H9 (cell line): ENCODE data around the gene CNN3. TPM values are rescaled to one million over a fixed set of nuclear protein-coding genes. Genes with fewer than 3 reads are reported as not detected.

Source experiments
- DNase-seq: peaks from one replicate; pipeline ENCODE4 v3.0.0-alpha.2; 2017
- H2AFZ ChIP-seq: one replicate; pipeline ENCODE4 v1.6.1; 2013; ENCODE audit warnings: mild to moderate bottlenecking, low read length, control low read depth, moderate library complexity
- H2AK5ac ChIP-seq: 2 replicates; pipeline ENCODE4 v1.6.1; 2013; ENCODE audit warnings: low read length, control low read depth, mixed read lengths; ENCODE audit not compliant: insufficient read length
- H2BK120ac ChIP-seq: one replicate; pipeline ENCODE4 v1.6.1; 2013; ENCODE audit warnings: low read depth, mild to moderate bottlenecking, low read length, control low read depth, inconsistent platforms; ENCODE audit not compliant: poor library complexity, severe bottlenecking
- H2BK12ac ChIP-seq: 2 replicates; pipeline ENCODE4 v1.6.1; 2013; ENCODE audit warnings: low read length, control low read depth, mixed read lengths, low read depth; ENCODE audit not compliant: insufficient read length
- H2BK15ac ChIP-seq: 2 replicates; pipeline ENCODE4 v1.6.1; 2013; ENCODE audit warnings: low read depth, low read length, control low read depth
- H2BK20ac ChIP-seq: one replicate; pipeline ENCODE4 v1.6.1; 2013; ENCODE audit warnings: low read depth, mild to moderate bottlenecking, low read length, control low read depth, inconsistent platforms; ENCODE audit not compliant: poor library complexity, severe bottlenecking
- H2BK5ac ChIP-seq: 2 replicates; pipeline ENCODE4 v1.6.1; 2013; ENCODE audit warnings: low read length, control low read depth, mixed read lengths; ENCODE audit not compliant: insufficient read length
- H3K14ac ChIP-seq: 2 replicates; pipeline ENCODE4 v1.6.1; 2013; ENCODE audit warnings: low read length, control low read depth; ENCODE audit not compliant: insufficient read depth
- H3K18ac ChIP-seq: 2 replicates; pipeline ENCODE4 v1.6.1; 2013; ENCODE audit warnings: low read depth, mild to moderate bottlenecking, mixed read lengths, low read length, control low read depth; ENCODE audit not compliant: insufficient read length
- H3K23ac ChIP-seq: 2 replicates; pipeline ENCODE4 v1.6.1; 2013; ENCODE audit warnings: low read length, control low read depth, mixed read lengths, low read depth; ENCODE audit not compliant: insufficient read length
- H3K23me2 ChIP-seq: 2 replicates; pipeline ENCODE4 v1.6.1; 2013; ENCODE audit warnings: low read depth, mild to moderate bottlenecking, mixed read lengths, low read length, control low read depth; ENCODE audit not compliant: insufficient read length, poor library complexity, severe bottlenecking
- H3K27ac ChIP-seq: 2 replicates; pipeline ENCODE4 v1.5.1; 2013; ENCODE audit warnings: low read length, control low read depth, mixed read lengths, low read depth; ENCODE audit not compliant: insufficient read length
- H3K27me3 ChIP-seq: 2 replicates; pipeline ENCODE4 v1.6.1; 2013; ENCODE audit warnings: low read length, control low read depth, inconsistent platforms; ENCODE audit not compliant: insufficient read depth
- H3K4ac ChIP-seq: 2 replicates; pipeline ENCODE4 v1.6.1; 2013; ENCODE audit warnings: low read depth, mild to moderate bottlenecking, control low read depth, inconsistent platforms, low read length, moderate library complexity
- H3K4me1 ChIP-seq: 2 replicates; pipeline ENCODE4 v1.6.1; 2013; ENCODE audit warnings: low read length, control low read depth, inconsistent platforms; ENCODE audit not compliant: insufficient read depth
- H3K4me2 ChIP-seq: 2 replicates; pipeline ENCODE4 v1.6.1; 2013; ENCODE audit warnings: low read length, control low read depth, mixed read lengths; ENCODE audit not compliant: insufficient read length, insufficient read depth
- H3K56ac ChIP-seq: 2 replicates; pipeline ENCODE4 v1.6.1; 2013; ENCODE audit warnings: low read depth, mild to moderate bottlenecking, mixed read lengths, low read length, control low read depth; ENCODE audit not compliant: insufficient read length
- H3K79me1 ChIP-seq: 2 replicates; pipeline ENCODE4 v1.6.1; 2013; ENCODE audit warnings: low read depth, mild to moderate bottlenecking, moderate library complexity, low read length, control low read depth, inconsistent platforms; ENCODE audit not compliant: insufficient read depth, poor library complexity, severe bottlenecking
- H3K79me2 ChIP-seq: 2 replicates; pipeline ENCODE4 v1.6.1; 2013; ENCODE audit warnings: low read length, control low read depth, inconsistent platforms; ENCODE audit not compliant: insufficient read depth
- H3K9ac ChIP-seq: 2 replicates; pipeline ENCODE4 v1.6.1; 2013; ENCODE audit warnings: low read length, control low read depth, mixed read lengths; ENCODE audit not compliant: insufficient read length; ENCODE audit errors: extremely low read depth
- H3K9me3 ChIP-seq: one replicate; pipeline ENCODE4 v1.6.1; 2013; ENCODE audit warnings: low read depth, low read length, inconsistent platforms; ENCODE audit not compliant: control insufficient read depth
- H3T11ph ChIP-seq: one replicate; pipeline ENCODE4 v1.6.1; 2013; ENCODE audit warnings: mild to moderate bottlenecking, low read length, control low read depth, inconsistent platforms
- H4K20me1 ChIP-seq: one replicate; pipeline ENCODE4 v1.6.1; 2013; ENCODE audit not compliant: control insufficient read depth, insufficient read length, insufficient read depth
- H4K5ac ChIP-seq: 2 replicates; pipeline ENCODE4 v1.6.1; 2013; ENCODE audit warnings: low read depth, mild to moderate bottlenecking, mixed read lengths, low read length, control low read depth; ENCODE audit not compliant: insufficient read length
- H4K8ac ChIP-seq: replicated peaks from 2 replicates; pipeline ENCODE4 v1.6.1; 2013; ENCODE audit warnings: low read length, control low read depth, mixed read lengths, low read depth; ENCODE audit not compliant: insufficient read length
- H4K91ac ChIP-seq: 2 replicates; pipeline ENCODE4 v1.6.1; 2013; ENCODE audit warnings: low read depth, mild to moderate bottlenecking, moderate library complexity, mixed read lengths, low read length, control low read depth; ENCODE audit not compliant: insufficient read length
- H3K27ac Mint-ChIP-seq, 3 experiments: 2 replicates in 2 of 3; 3 replicates in 1 of 3; pipeline ENCODE4 v1.8.0; 2020 to 2021; ENCODE audit warnings: mixed read lengths in 3 of 3, mild to moderate bottlenecking in 1 of 3, moderate library complexity in 1 of 3
- H3K27me3 Mint-ChIP-seq: 2 replicates; pipeline ENCODE4 v1.8.0; 2021; ENCODE audit warnings: low read depth, mild to moderate bottlenecking, moderate library complexity, mixed read lengths
- H3K36me3 Mint-ChIP-seq, 3 experiments: 2 replicates in 2 of 3; 3 replicates in 1 of 3; pipeline ENCODE4 v1.8.0; 2020 to 2021; ENCODE audit warnings: low read depth in 3 of 3, mixed read lengths in 3 of 3; ENCODE audit not compliant: insufficient read depth in 1 of 3
- H3K4me1 Mint-ChIP-seq, 2 experiments: 2 replicates each; pipeline ENCODE4 v1.8.0; 2020; ENCODE audit warnings: mixed read lengths in 2 of 2
- H3K4me3 Mint-ChIP-seq, 2 experiments: 2 replicates in 1 of 2; 3 replicates in 1 of 2; pipeline ENCODE4 v1.8.0; 2020 to 2021; ENCODE audit warnings: mild to moderate bottlenecking in 2 of 2, mixed read lengths in 2 of 2, moderate library complexity in 1 of 2
- H3K9me3 Mint-ChIP-seq, 2 experiments: 2 replicates in 1 of 2; 3 replicates in 1 of 2; pipeline ENCODE4 v1.8.0; 2020; ENCODE audit warnings: mild to moderate bottlenecking in 2 of 2, mixed read lengths in 2 of 2, moderate library complexity in 1 of 2
- WGBS: extraction: QIAGEN DNeasy Blood & Tissue Kit; methylation state at CpG from one replicate; pipeline ENCODE4 v1.1.7; 2013; ENCODE audit warnings: missing lambda C conversion rate, low lambda C conversion rate, mixed read lengths; ENCODE audit not compliant: insufficient read length; ENCODE audit errors: extremely low coverage; 5-methylcytosine and 5-hydroxymethylcytosine counted together
- total RNA-seq: library from RNA; stranded (reverse); gene quantifications from 2 replicates; pipeline ENCODE4 v1.2.1, GENCODE V29; 2021
- TF ChIP-seq, protein P1 (sequence below): fragments of 200-600 bp; sonication (generic); conservative IDR thresholded peaks from 3 replicates; pipeline ENCODE4 v1.8.0; 2021; ENCODE audit warnings: antibody characterized with exemption, mild to moderate bottlenecking

The CNN3 gene
- total RNA-seq, 1 experiment from 2014 or later: 279 TPM

DNA sequence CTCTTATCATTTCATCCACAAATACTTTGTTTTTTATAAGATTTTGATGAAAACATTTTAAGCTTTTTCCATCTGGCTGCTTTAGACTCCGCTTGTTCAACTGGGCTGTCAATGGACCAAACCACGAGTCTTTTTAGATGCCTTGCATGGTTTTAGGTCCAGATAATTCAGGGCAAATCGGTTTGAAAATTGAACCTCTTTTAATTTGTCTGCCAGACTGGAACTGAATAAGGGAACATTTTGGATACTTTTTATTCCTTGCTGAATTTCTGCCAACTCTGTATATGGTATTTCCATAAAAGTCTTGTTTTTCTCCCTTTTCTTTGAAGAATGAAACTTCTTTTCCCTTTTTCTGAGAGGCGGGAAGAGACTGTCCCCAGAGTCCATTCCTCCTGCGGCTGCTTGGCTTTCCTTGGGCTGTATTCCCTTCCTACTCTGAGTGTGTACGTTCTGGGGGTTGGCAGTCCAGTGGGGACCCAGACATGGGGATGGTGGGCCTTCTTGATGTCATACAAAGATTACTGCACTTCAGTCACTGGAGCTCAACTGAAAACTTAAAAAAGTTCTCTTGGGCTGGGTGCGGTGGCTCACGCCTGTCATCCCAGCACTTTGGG, 46.5 kb upstream of the CNN3 start:
- no peaks in the 10 kb centered on the region for H3K79me2 ChIP-seq
- H3K4me1 Mint-ChIP-seq: peaks cover 10 to 13% of the 10 kb centered on the region in 2 experiments
- peak overlapping the region in 2 of 3 experiments; percentile 34 to 44; a peak in 2 of 7 replicates for H3K27ac Mint-ChIP-seq
- no peak for DNase-seq
- no peak overlapping the region for H4K8ac ChIP-seq
- no peak overlapping the region for H3K4me3 Mint-ChIP-seq
- H3K9me3 ChIP-seq: no peaks in the 10 kb centered on the region
- H3K56ac ChIP-seq: no peak overlapping the region
- no CpG with 5 or more reads among the region's 8 CpGs for whole genome bisulfite sequencing
- no peaks in the 10 kb centered on the region for H3K23me2 ChIP-seq
- no peak overlapping the region for H3K23ac ChIP-seq
- no peaks in the 10 kb centered on the region for H3K79me1 ChIP-seq
- H3K27me3 Mint-ChIP-seq: no peaks in the 10 kb centered on the region
- no peaks in the 10 kb centered on the region for H3K36me3 Mint-ChIP-seq
- no peak overlapping the region for H3K27ac ChIP-seq
- no peak overlapping the region for H3K14ac ChIP-seq
- H2BK15ac ChIP-seq: no peak overlapping the region
- no peak overlapping the region for H2BK120ac ChIP-seq
- no peak overlapping the region for H2BK20ac ChIP-seq
- no peak overlapping the region for H4K91ac ChIP-seq
- H3K4ac ChIP-seq: no peak overlapping the region
- no peak overlapping the region for H2BK5ac ChIP-seq
- no peak overlapping the region for H4K5ac ChIP-seq
- H2BK12ac ChIP-seq: no peak overlapping the region
- no peak overlapping the region for H2AK5ac ChIP-seq
- H3K4me1 ChIP-seq: no peaks in the 10 kb centered on the region; the same call in 1 of the 2 replicates
- H3K9ac ChIP-seq: no peak overlapping the region
- no peak overlapping the region for H3K18ac ChIP-seq
- no peaks in the 10 kb centered on the region; a peak in 2 of 5 replicates for H3K9me3 Mint-ChIP-seq
- TF ChIP-seq, protein P1, sequence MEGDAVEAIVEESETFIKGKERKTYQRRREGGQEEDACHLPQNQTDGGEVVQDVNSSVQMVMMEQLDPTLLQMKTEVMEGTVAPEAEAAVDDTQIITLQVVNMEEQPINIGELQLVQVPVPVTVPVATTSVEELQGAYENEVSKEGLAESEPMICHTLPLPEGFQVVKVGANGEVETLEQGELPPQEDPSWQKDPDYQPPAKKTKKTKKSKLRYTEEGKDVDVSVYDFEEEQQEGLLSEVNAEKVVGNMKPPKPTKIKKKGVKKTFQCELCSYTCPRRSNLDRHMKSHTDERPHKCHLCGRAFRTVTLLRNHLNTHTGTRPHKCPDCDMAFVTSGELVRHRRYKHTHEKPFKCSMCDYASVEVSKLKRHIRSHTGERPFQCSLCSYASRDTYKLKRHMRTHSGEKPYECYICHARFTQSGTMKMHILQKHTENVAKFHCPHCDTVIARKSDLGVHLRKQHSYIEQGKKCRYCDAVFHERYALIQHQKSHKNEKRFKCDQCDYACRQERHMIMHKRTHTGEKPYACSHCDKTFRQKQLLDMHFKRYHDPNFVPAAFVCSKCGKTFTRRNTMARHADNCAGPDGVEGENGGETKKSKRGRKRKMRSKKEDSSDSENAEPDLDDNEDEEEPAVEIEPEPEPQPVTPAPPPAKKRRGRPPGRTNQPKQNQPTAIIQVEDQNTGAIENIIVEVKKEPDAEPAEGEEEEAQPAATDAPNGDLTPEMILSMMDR: no peak
- H3K4me2 ChIP-seq: no peak overlapping the region
- H4K20me1 ChIP-seq: no peaks in the 10 kb centered on the region
- no peak overlapping the region for H2AFZ ChIP-seq
- H3K27me3 ChIP-seq: no peaks in the 10 kb centered on the region
- no peak overlapping the region for H3T11ph ChIP-seq
